Measurements from ENCODE around the gene PDE4B. TPM values are rescaled to one million over a fixed set of nuclear protein-coding genes. Genes with fewer than 3 reads are reported as not detected.

The PDE4B gene
- total RNA-seq, 1 donor from 2014 or later: 0.57 TPM

- no peak for TF ChIP-seq CTCF (IDR thresholded peaks at IDR 0.05)
Observed at GRCh38 chr1:66359815-66360214, 567.1 kb downstream of the PDE4B start.

GRCh38 chr1:66360285-66360724, 567.6 kb downstream of the PDE4B start:
- H3K4me1 Mint-ChIP-seq (ENCODE audit: low read depth): peaks cover 17% of the 10 kb centered on the region
- H3K27ac Mint-ChIP-seq (ENCODE audit: unreplicated experiment): no peak overlapping the region
- no peaks in the 10 kb centered on the region for H3K27me3 Mint-ChIP-seq (ENCODE audit: low read depth)
- H3K4me3 Mint-ChIP-seq (ENCODE audit: unreplicated experiment): no peak overlapping the region
- H3K9me3 Mint-ChIP-seq (ENCODE audit: low read depth): no peaks in the 10 kb centered on the region
- no peak for DNase-seq (ENCODE audit: low spot score)
- TF ChIP-seq CTCF (IDR thresholded peaks at IDR 0.05): peak; percentile 55
- H3K36me3 Mint-ChIP-seq (ENCODE audit: low read depth): peaks cover 3% of the 10 kb centered on the region

More at GRCh38 chr1:66359815-66360214, 567.1 kb downstream of the PDE4B start:
- Mint-ChIP-seq H3K4me1 (ENCODE audit: low read depth) (peaks cover 21% of the 10 kb centered on the region), H3K36me3 (ENCODE audit: low read depth) (peaks cover 3% of the 10 kb centered on the region), H3K4me3 (ENCODE audit: unreplicated experiment) (no peak overlapping the region), H3K27me3 (ENCODE audit: low read depth) (no peaks in the 10 kb centered on the region), H3K27ac (ENCODE audit: unreplicated experiment) (no peak overlapping the region), H3K9me3 (ENCODE audit: low read depth) (no peaks in the 10 kb centered on the region)
- DNase-seq (ENCODE audit: low spot score): no peak

- Mint-ChIP-seq H3K4me1 (ENCODE audit: low read depth) (peaks cover 11% of the 10 kb centered on the region), H3K27me3 (ENCODE audit: low read depth) (no peaks in the 10 kb centered on the region), H3K4me3 (ENCODE audit: unreplicated experiment) (no peak overlapping the region), H3K9me3 (ENCODE audit: low read depth) (no peaks in the 10 kb centered on the region), H3K36me3 (ENCODE audit: low read depth) (peaks cover 9% of the 10 kb centered on the region), H3K27ac (ENCODE audit: unreplicated experiment) (no peak overlapping the region)
- no peak for TF ChIP-seq CTCF (IDR thresholded peaks at IDR 0.05)
- no peak for DNase-seq (ENCODE audit: low spot score)
Observed at GRCh38 chr1:66364578-66365391, 572.1 kb downstream of the PDE4B start.

- Mint-ChIP-seq H3K9me3 (ENCODE audit: low read depth) (no peaks in the 10 kb centered on the region), H3K4me3 (ENCODE audit: unreplicated experiment) (no peak overlapping the region), H3K36me3 (ENCODE audit: low read depth) (peaks cover 9% of the 10 kb centered on the region)
Observed at GRCh38 chr1:66365635-66366034, 572.9 kb downstream of the PDE4B start.

GRCh38 chr1:66366634-66367033, 573.9 kb downstream of the PDE4B start:
- no peak for DNase-seq (ENCODE audit: low spot score)
- peaks cover 20% of the 10 kb centered on the region for H3K4me1 Mint-ChIP-seq (ENCODE audit: low read depth)
- no peak overlapping the region for H3K4me3 Mint-ChIP-seq (ENCODE audit: unreplicated experiment)
- TF ChIP-seq CTCF (IDR thresholded peaks at IDR 0.05): no peak
- peaks cover 9% of the 10 kb centered on the region for H3K36me3 Mint-ChIP-seq (ENCODE audit: low read depth)
- no peak overlapping the region for H3K27ac Mint-ChIP-seq (ENCODE audit: unreplicated experiment)
- no peaks in the 10 kb centered on the region for H3K27me3 Mint-ChIP-seq (ENCODE audit: low read depth)
- no peaks in the 10 kb centered on the region for H3K9me3 Mint-ChIP-seq (ENCODE audit: low read depth)

More at GRCh38 chr1:66365635-66366034, 572.9 kb downstream of the PDE4B start:
- Mint-ChIP-seq H3K27ac (ENCODE audit: unreplicated experiment) (no peak overlapping the region), H3K27me3 (ENCODE audit: low read depth) (no peaks in the 10 kb centered on the region), H3K4me1 (ENCODE audit: low read depth) (peaks cover 12% of the 10 kb centered on the region)
- TF ChIP-seq CTCF (IDR thresholded peaks at IDR 0.05): no peak
- DNase-seq (ENCODE audit: low spot score): no peak
